ENCODE results near the gene SUPT3H. TPM values are rescaled to one million over a fixed set of nuclear protein-coding genes. Genes with fewer than 3 reads are reported as not detected.

Gene SUPT3H
- total and polyA plus RNA-seq, 2 of the 8 experiments (the other 6 are each of a cell fraction or from before 2014, with no cell fraction given) = 18.8 to 23.0 TPM

GRCh38 chr6:45328523-45328922 lies 49.2 kb downstream of the SUPT3H start:
- no peak overlapping the region for H4K8ac ChIP-seq (ENCODE audit: extremely low read depth, insufficient read depth, low read length)
- CTCF ChIA-PET (ENCODE audit: partially characterized antibody) = interaction anchor here (0.6 to 1.3 kb wide), 2 partner anchors 47 to 673 kb away, joined by 3 to 5 read pairs; no protein-coding TSS in a partner anchor
- H4K91ac ChIP-seq (replicated peaks; ENCODE audit: insufficient read length, low read length) = no peak overlapping the region
- H3K79me2 ChIP-seq (ENCODE audit: control insufficient read depth in 1 of 2, insufficient read depth in 2 of 2, low read length in 2 of 2) = no peaks in the 10 kb centered on the region
- POLR2A ChIA-PET (ENCODE audit: partially characterized antibody) = no interaction called here
- H3K36me3 ChIP-seq (ENCODE audit: control insufficient read depth in 2 of 4, insufficient read depth in 4 of 4, low read length in 3 of 4) = no peaks in the 10 kb centered on the region
- no peaks in the 10 kb centered on the region; the same call in 1 of the 2 replicates for H3K23me2 ChIP-seq (ENCODE audit: low read depth, low read length)
- peak overlapping the region; percentile 0 to 49; a peak in 1 of 4 replicates for H3K4me2 ChIP-seq (ENCODE audit: insufficient read depth in 1 of 2, low read depth in 2 of 2, low read length in 2 of 2)
- H2AFZ ChIP-seq (ENCODE audit: low read length) = no peak overlapping the region
- H3K4me3 ChIP-seq (ENCODE audit: extremely low read depth in 1 of 4, insufficient read depth in 2 of 4, low read depth in 3 of 4, low read length in 4 of 4) = no peak overlapping the region
- H3K79me1 ChIP-seq (ENCODE audit: low read depth, low read length) = no peaks in the 10 kb centered on the region
- no peak overlapping the region for H3K23ac ChIP-seq (ENCODE audit: insufficient read length)
- no peaks in the 10 kb centered on the region for H3K27me3 ChIP-seq (replicated peaks in 1 of 4; ENCODE audit: control insufficient read depth in 3 of 4, extremely low read depth in 1 of 4, insufficient read depth in 3 of 4, low read length in 3 of 4)
- H3K18ac ChIP-seq (ENCODE audit: extremely low read depth, low read length) = no peak overlapping the region
- no peak for DNase-seq (ENCODE audit: low read depth in 1 of 2, low spot score in 2 of 2)
- H2BK15ac ChIP-seq (ENCODE audit: low read length) = no peak overlapping the region
- H2BK5ac ChIP-seq (ENCODE audit: low read depth, low read length) = no peak overlapping the region
- no peak overlapping the region for H2BK12ac ChIP-seq (ENCODE audit: low read depth, low read length)
- no peak for FAIRE-seq
- H2AK5ac ChIP-seq (ENCODE audit: low read depth, low read length) = no peak overlapping the region
- TF ChIP-seq SRF (IDR thresholded peaks at IDR 0.05; ENCODE audit: low read depth, low read length) = no peak
- TF ChIP-seq KDM5A (IDR thresholded peaks at IDR 0.05; ENCODE audit: low read length) = no peak
- no peak for TF ChIP-seq SIX5 (IDR thresholded peaks at IDR 0.05; ENCODE audit: low read depth, low read length)
- TF ChIP-seq RFX5 (IDR thresholded peaks at IDR 0.05; ENCODE audit: borderline replicate concordance, low read depth, low read length) = no peak
- no peak for TF ChIP-seq SUZ12 (IDR thresholded peaks at IDR 0.05; ENCODE audit: low read length)
- no peak for TF ChIP-seq BCL11A (IDR thresholded peaks at IDR 0.05; ENCODE audit: low read depth in 2 of 2, low read length in 2 of 2)
- no peak for TF ChIP-seq RNF2 (IDR thresholded peaks at IDR 0.05; ENCODE audit: borderline replicate concordance, low read depth, low read length, missing control alignments, poor library complexity, severe bottlenecking)
- no peak for TF ChIP-seq GTF2F1 (IDR thresholded peaks at IDR 0.05; ENCODE audit: borderline replicate concordance, low read depth, low read length)
- TF ChIP-seq RXRA (IDR thresholded peaks at IDR 0.05; ENCODE audit: insufficient read depth, low read depth, low read length) = no peak
- TF ChIP-seq GABPA (IDR thresholded peaks at IDR 0.05; ENCODE audit: borderline replicate concordance, insufficient read depth, low read length) = no peak
- no peak for TF ChIP-seq SP2 (IDR thresholded peaks at IDR 0.05; ENCODE audit: low read length)
- TF ChIP-seq ATF3 (IDR thresholded peaks at IDR 0.05; ENCODE audit: insufficient read depth, low read depth, low read length) = no peak
- peaks cover 0 to 7% (median 3%) of the 10 kb centered on the region in 4 experiments; a peak in 3 of 7 replicates for H3K4me1 ChIP-seq (replicated peaks in 1 of 4; ENCODE audit: control insufficient read depth in 3 of 4, insufficient read depth in 4 of 4, low read length in 3 of 4)
- H2BK120ac ChIP-seq (replicated peaks; ENCODE audit: low read depth, low read length) = no peak overlapping the region
- H4K5ac ChIP-seq (ENCODE audit: insufficient read length, low read depth, low read length) = no peak overlapping the region
- H3K9ac ChIP-seq (replicated peaks in 1 of 4; ENCODE audit: extremely low read depth in 1 of 4, low read depth in 3 of 4, low read length in 3 of 4) = no peak overlapping the region
- no peaks in the 10 kb centered on the region for H4K20me1 ChIP-seq (replicated peaks in 1 of 2; ENCODE audit: control insufficient read depth in 1 of 2, insufficient read depth in 2 of 2, low read length in 2 of 2)
- no peak overlapping the region for H2BK20ac ChIP-seq (ENCODE audit: low read length)
- H3K56ac ChIP-seq (replicated peaks; ENCODE audit: insufficient read length, low read depth, low read length) = no peak overlapping the region
- H3K27ac ChIP-seq (ENCODE audit: low read depth, low read length) = no peak overlapping the region
- no peak overlapping the region for H3K4ac ChIP-seq (replicated peaks; ENCODE audit: insufficient read length, low read depth, low read length)
- no peaks in the 10 kb centered on the region for H3K9me3 ChIP-seq (ENCODE audit: insufficient read depth in 2 of 2, low read depth in 1 of 2, low read length in 1 of 2)
- H3K14ac ChIP-seq (ENCODE audit: insufficient read length) = no peak overlapping the region
